Fibroblast of upper back skin (primary cell): ENCODE measurements around the gene ZNF23.

Source experiments
- DNase-seq: peaks from one replicate; pipeline ENCODE4 v3.0.0-alpha.2; 2013

Gene ZNF23

DNA sequence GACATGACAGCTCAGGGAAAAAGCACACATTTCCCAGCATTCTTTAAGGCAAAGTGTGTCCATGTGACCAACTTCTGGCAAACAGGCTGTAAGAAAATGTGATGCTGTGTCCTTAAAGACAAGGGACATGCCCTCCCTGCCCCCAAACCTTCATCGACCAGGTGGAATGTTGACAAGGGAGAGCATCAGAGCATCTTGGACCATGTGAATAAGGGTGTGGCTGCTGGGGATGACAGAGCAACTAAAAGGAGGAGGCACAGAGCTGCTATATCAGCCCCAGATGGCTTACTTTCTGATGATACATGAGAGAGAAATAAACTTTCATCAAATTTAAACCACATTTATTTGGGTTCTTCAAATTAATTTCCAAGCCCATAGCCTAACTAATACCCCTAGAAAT, 2.2 kb upstream of the ZNF23 start:
- DNase-seq, result no peak

- DNase-seq, result no peak
Measured at GRCh38 chr16:71460941-71461340, 1.1 kb downstream of the ZNF23 start.

DNA sequence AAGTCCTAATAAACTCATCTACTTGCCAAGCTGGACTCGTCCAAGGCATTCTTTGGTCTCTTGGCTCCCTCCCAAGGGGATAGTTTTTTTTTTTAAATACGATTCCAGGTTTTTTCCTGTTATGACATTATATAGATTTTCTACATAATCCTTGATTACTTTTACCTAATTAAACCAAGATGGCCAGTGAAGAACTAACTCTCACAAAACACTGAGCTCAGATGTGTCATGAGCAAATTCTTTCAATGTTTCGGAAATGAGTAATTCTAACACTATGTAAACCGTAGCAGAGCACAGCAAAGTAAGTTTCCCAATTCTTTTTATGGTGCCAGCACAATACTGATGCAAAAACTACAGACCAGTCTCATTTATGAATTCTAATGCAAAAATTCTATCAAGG, 1.8 kb downstream of the ZNF23 start:
- peak; percentile 89 for DNase-seq

GRCh38 chr16:71459510-71459909, 2.5 kb downstream of the ZNF23 start:
- DNase-seq, result no peak

DNA sequence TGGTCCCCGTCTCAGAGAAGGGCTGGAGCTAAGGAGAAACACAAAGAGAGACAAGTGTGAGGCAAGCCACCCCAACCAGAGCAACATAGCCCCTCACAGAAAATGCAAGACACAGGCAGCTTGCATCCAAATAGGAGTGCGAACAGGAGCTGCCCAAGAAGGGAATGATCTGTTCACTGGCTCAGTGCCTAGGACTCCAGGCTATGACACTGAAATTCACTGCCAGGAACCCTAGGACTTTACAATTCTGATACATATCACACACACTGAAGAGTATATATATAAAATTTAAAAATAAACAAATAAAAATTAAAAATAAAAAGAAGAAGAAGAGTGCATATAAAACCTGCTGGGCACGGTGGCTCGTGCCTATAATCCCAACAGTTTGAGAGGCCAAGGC, 5.2 kb downstream of the ZNF23 start:
- DNase-seq, result no peak

- DNase-seq, result no peak
Measured at GRCh38 chr16:71453036-71453435, 9.0 kb downstream of the ZNF23 start.

- no peak for DNase-seq
Measured at GRCh38 chr16:71449020-71449419, 13.0 kb downstream of the ZNF23 start.

GRCh38 chr16:71448274-71448866, 13.7 kb downstream of the ZNF23 start:
- no peak for DNase-seq

- no peak for DNase-seq
Measured at GRCh38 chr16:71443714-71444113, 18.3 kb downstream of the ZNF23 start.

DNA sequence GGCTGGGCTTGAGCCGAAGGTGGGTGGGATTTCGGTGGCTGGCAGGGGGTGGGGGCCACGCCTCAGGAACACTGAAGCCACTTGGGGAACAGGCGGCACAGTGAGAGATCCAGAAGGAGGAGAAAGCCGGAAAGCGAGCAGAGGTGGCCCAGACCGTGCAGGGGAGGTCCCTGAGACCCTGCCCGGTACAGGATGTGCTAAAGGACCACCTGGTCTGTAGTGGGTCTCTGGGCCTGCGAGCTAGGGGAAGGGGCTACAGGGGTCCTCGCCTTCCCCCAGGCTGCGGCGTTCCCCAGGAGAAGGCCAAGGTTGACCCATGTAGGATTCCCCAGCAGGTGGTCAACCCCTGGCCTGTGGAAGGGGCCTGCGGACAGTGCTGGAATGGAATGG, 20.0 kb downstream of the ZNF23 start, which contains the start of gene TLE7:
TLE7 (minus strand) TSS at position 4 of the 390 bp plus-strand sequence. CDS start 8,730 bp downstream, outside the sequence.
- no peak for DNase-seq

- DNase-seq, result no peak
Measured at GRCh38 chr16:71441348-71442050, 20.5 kb downstream of the ZNF23 start.

DNA sequence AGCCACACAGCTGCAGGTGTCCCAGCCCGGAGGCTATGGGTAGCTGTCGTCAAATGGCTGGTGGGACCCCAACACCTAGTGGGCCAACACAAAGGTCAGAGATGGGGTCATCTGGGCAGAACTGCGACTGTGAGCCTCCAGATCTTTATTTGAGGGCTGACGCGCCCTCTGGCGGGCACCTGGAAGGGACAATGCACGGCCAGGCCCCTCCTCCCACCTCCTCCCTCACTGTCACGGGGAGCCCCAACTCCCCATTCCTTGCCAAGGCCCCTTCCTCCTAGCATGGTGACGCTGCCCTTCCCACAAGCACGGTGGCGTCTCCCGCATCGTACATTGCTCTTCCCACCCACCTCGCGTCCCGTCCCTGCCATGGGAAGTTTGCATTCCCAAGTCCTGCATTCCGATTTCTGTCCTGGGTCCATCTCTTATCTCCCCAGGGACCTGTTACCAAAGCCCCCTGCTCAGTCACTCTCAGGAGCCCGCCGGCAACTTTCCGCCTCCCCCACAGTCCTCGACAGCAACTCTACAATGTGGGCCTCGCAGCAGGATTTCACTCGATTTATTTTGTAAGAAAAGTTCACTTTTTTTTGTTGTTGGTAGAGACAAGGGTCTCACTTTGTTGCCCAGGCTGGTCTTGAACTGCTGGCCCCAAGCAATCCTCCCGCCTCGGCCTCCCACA, 21.2 kb downstream of the ZNF23 start:
- no peak for DNase-seq

DNA sequence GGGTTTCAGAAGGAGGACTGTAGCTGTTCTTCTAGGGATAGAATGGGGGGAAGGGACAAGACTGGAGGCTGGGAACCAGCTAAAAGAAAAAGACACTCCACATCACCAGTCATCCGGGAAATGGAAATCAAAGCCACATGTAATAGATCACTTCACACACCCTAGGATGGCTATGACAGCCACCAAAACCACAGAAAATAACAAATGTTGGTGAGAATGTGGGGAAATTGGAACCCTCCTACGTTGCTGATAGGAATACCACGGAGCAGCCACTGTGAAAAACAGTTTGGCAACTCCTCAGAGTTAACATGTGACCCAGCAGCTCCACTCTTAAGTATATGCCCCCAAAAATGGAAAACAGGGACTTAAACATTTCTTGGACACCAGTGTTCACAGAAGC, 22.5 kb downstream of the ZNF23 start:
- DNase-seq, result peak; percentile 6

DNA sequence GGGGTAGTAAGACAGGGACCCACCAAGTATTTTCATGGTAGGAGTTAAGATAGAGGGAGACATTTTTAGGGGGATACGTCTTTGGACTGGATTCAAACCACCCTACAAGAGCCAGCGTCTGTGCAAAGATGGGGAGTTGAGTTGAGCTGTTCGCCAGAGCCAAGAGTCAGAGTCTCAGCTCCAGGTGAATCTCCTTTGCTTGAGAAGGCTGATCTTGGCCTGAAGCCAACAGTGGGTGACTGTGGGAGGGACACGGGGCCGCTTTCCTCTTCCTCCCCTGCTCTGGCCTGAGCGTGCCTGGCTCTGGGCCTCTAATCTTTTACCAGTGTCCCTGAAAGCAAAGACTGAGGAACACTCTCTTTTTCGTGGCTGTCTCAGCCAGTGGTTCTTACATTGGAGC, 25.6 kb downstream of the ZNF23 start:
- no peak for DNase-seq

GRCh38 chr16:71432906-71433305, 29.1 kb downstream of the ZNF23 start:
- no peak for DNase-seq

DNA sequence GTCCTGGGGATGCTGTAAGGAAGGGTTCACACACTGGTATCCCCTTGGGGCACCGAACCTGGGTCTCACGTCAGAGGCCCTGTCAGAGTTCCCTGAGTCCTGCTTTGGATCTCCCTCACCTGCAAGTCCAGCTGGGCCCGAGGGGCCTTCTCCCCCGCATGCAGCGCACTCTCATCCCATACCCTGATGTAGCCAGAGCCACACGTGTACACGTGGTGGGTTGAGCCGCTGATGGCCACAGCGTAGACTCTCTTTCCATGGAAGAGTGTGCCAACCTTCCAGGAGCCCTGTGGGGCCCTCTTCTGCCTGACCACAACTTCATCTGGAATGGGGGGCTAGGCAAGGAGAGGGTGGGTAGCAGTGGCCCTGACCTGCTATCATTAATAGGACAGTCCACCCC, 30.1 kb downstream of the ZNF23 start:
- no peak for DNase-seq

GRCh38 chr16:71431176-71431575, 30.9 kb downstream of the ZNF23 start:
- DNase-seq, result no peak

- DNase-seq, result no peak
Measured at GRCh38 chr16:71430744-71431143, 31.3 kb downstream of the ZNF23 start.

DNA sequence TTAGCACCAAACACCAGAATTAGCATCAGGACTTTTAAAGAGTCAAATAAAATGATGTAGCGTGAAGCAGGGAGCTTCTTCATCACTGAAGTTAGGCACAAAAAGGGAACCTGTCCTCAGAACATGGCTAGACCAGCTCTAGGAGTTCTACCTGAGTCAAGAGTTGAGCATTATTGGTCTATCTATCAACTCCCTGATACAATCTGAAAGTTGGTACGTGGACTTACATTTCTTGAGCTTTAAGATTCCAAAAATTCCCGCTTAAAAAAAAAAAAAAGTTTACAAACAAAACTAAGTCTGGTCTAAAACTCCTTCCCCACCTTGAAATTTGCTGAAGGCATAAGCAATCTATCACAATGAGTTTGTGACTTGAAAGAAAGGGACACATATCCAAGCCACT, 32.5 kb downstream of the ZNF23 start:
- no peak for DNase-seq

GRCh38 chr16:71428883-71429282, 33.2 kb downstream of the ZNF23 start:
- no peak for DNase-seq

- DNase-seq, result no peak
Measured at GRCh38 chr16:71428385-71428784, 33.7 kb downstream of the ZNF23 start.

GRCh38 chr16:71426880-71427615, 35.0 kb downstream of the ZNF23 start:
- no peak for DNase-seq

DNA sequence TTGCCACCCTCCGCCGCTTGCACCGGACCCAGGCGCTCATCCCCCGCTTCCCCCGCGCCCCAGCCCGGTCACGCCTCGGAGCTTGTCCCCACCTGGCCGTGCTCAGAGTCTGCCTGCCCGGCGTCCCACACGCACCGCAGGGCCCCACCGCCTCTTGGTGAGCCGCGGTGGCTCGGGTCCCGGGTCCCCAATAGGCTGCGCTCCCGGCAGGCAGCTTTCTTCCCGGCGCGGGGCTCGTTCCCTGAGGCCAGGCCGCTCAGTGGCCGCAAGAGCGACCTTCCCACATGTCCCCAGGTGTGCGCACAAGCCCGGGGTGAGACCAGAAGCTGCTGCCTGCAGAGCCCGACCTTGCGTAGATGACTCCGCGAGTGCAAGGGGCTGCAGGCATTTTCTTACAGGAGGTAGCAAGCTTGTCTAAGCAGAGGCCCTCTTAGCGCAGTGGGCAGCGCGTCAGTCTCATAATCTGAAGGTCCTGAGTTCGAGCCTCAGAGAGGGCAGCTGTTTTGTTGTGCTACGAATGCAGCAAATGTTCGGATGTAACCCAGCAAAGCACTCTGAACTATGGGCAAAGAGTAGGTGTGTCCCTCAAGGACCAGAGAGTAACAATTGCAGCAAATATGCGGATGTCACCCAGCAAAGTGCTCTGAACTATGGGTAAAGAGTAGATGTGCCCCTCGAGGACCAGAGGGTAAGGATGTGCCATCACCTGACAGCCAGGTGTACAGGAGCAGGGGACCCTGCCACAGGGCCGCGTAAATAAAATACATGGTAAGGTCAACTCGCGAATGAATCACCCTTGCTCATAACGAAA, 35.8 kb downstream of the ZNF23 start:
- peak; percentile 75 for DNase-seq
